Glomerular visceral epithelial cell (primary cell): ENCODE measurements around the gene KIF11.

Experiments
- DNase-seq: peaks from one replicate; pipeline ENCODE4 v3.0.0-alpha.2; 2016; ENCODE audit errors: extremely low spot score

The KIF11 gene

DNA sequence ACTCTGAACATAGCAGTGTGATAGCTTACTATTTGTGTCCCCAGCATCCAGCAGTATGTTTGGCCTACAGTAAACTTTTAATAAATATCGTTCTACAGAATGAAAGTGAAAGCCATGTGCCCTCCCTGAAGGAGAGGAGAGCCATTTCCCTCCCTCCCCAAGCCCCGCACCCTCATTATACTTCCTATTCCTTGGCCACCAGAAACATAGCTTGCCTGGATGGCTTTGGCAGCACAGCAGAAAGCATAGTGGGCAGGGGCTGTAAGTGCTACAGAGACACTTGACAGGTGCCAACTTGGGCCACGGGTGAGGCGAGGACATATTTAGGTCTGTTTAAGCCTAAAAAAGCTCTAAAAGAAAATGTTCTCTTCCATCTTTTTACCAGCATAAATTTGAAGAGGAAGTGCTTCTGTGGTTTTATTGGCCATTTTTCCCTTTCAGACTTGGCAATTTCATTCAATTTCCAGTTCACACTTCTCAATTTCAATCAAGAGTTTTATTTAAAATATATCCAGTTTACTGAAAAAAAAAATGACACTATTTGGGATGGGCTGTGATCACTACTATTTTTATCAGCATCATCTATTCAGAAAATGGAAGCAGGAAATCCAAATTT, 109.5 kb downstream of the KIF11 start:
- no peak for DNase-seq
